HG02884 (cell line): ENCODE results near the gene KLK15.

ENCODE experiments used
- ATAC-seq: cut with Tn5 transposase; IDR thresholded peaks from one replicate; pipeline ENCODE4 v1.9.1; 2021; ENCODE audit warnings: mild to moderate bottlenecking, moderate library complexity; ENCODE audit not compliant: unreplicated experiment

KLK15 gene

GRCh38 chr19:50779504-50780457, 53.6 kb downstream of the KLK15 start:
- no peak for ATAC-seq

GRCh38 chr19:50778906-50779430, 54.4 kb downstream of the KLK15 start:
- no peak for ATAC-seq

GRCh38 chr19:50777830-50778303, 55.5 kb downstream of the KLK15 start:
- no peak for ATAC-seq

DNA sequence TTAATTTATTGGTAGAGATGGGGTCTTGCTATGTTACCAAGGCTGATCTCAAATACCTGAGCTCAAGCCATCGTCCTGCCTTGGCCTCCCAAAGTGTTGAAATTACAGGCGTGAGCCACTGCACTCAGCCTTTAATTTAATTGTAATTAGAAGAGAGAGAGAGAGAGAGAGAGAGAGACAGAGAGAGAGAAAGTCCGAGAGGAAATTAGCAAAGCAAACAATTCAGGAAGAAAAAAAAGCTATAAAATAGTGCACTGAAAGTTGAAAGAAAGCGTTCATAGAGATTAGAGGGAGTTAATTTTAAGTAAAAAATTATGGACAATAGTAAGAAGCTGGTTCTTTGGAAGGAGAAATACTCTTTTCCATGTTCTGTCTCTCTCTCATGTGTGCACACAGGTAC, 56.1 kb downstream of the KLK15 start:
- no peak for ATAC-seq

- ATAC-seq: no peak
Observed at GRCh38 chr19:50776131-50776530, 57.2 kb downstream of the KLK15 start.
